ENCODE measurements around the gene MAGED4. TPM values are rescaled to one million over a fixed set of nuclear protein-coding genes. Genes with fewer than 3 reads are reported as not detected.
"Not testable (repeated sequence)": the region's sequence is repeated elsewhere in the genome, so short reads cannot be mapped to it uniquely, and the experiment has no call there.

MAGED4 gene
- polyA plus RNA-seq (2013, experiment 1 of 2), result 74.2 TPM
- polyA plus RNA-seq (2013, experiment 2 of 2), result 61.2 TPM

- H3K4me2 ChIP-seq (ENCODE audit: insufficient read depth, low read length, poor library complexity, severe bottlenecking); H2BK120ac ChIP-seq (ENCODE audit: low read depth, low read length); H3K27me3 ChIP-seq (ENCODE audit: control insufficient read depth in 3 of 3, insufficient read depth in 3 of 3, low read depth in 1 of 3, low read length in 3 of 3); H2BK12ac ChIP-seq (ENCODE audit: low read length); H3K27ac ChIP-seq (replicated peaks; ENCODE audit: low read length); H3K4me1 ChIP-seq (ENCODE audit: control insufficient read depth in 2 of 2, insufficient read depth in 1 of 2, low read depth in 1 of 2, low read length in 2 of 2); H3K4ac ChIP-seq (ENCODE audit: low read length); H3K9me3 ChIP-seq (replicated peaks in 1 of 2; ENCODE audit: control insufficient read depth in 2 of 2, insufficient read depth in 1 of 2, low read depth in 1 of 2, low read length in 2 of 2); H3K18ac ChIP-seq (ENCODE audit: low read length); H4K91ac ChIP-seq (ENCODE audit: low read depth, low read length, poor library complexity); H2BK15ac ChIP-seq (ENCODE audit: low read length); H3K9ac ChIP-seq (ENCODE audit: low read depth, low read length, poor library complexity); H2AK5ac ChIP-seq (ENCODE audit: low read depth, low read length); H3K14ac ChIP-seq (ENCODE audit: low read length); H3K23ac ChIP-seq (ENCODE audit: low read depth, low read length, poor library complexity); H2BK5ac ChIP-seq (ENCODE audit: low read length); H3K36me3 ChIP-seq (replicated peaks in 1 of 2; ENCODE audit: control insufficient read depth in 2 of 2, insufficient read depth in 2 of 2, low read length in 2 of 2); H2AFZ ChIP-seq (ENCODE audit: low read length); DNase-seq (ENCODE audit: low spot score); H3K4me3 ChIP-seq (ENCODE audit: low read length in 2 of 2); H4K8ac ChIP-seq (ENCODE audit: low read depth, low read length); H3K79me1 ChIP-seq (ENCODE audit: low read depth, low read length): not testable (repeated sequence)
- WGBS, 2 donors (ENCODE audit: extremely low coverage in 2 of 2, insufficient read length in 2 of 2, insufficient replicate concordance in 1 of 2), result no CpG with 5 or more reads among the region's 40 CpGs
These were observed at the start of gene MAGED4 for GRCh38 chrX:52184440-52185077. Gene MAGED4 (plus strand): TSS chrX:52184888. CDS start chrX:52185923, 1,035 bp downstream.

- no peak overlapping the region for H2AK5ac ChIP-seq (ENCODE audit: low read depth, low read length)
- no peaks in the 10 kb centered on the region for H3K36me3 ChIP-seq (replicated peaks in 1 of 2; ENCODE audit: control insufficient read depth in 2 of 2, insufficient read depth in 2 of 2, low read length in 2 of 2)
- no peak overlapping the region for H3K4ac ChIP-seq (ENCODE audit: low read length)
- no peak overlapping the region for H2BK5ac ChIP-seq (ENCODE audit: low read length)
- H2AFZ ChIP-seq (ENCODE audit: low read length), result no peak overlapping the region
- no peak overlapping the region for H4K8ac ChIP-seq (ENCODE audit: low read depth, low read length)
- H3K4me2 ChIP-seq (ENCODE audit: insufficient read depth, low read length, poor library complexity, severe bottlenecking), result no peak overlapping the region
- H3K14ac ChIP-seq (ENCODE audit: low read length), result no peak overlapping the region
- no peak overlapping the region for H2BK15ac ChIP-seq (ENCODE audit: low read length)
- DNase-seq (ENCODE audit: low spot score), result no peak
- no peak overlapping the region for H3K9ac ChIP-seq (ENCODE audit: low read depth, low read length, poor library complexity)
- H3K4me3 ChIP-seq (ENCODE audit: low read length in 2 of 2), result no peak overlapping the region
- H3K79me1 ChIP-seq (ENCODE audit: low read depth, low read length), result no peaks in the 10 kb centered on the region
- no peak overlapping the region for H3K27ac ChIP-seq (replicated peaks; ENCODE audit: low read length)
- H3K27me3 ChIP-seq (ENCODE audit: control insufficient read depth in 3 of 3, insufficient read depth in 3 of 3, low read depth in 1 of 3, low read length in 3 of 3), result no peaks in the 10 kb centered on the region
- H3K23ac ChIP-seq (ENCODE audit: low read depth, low read length, poor library complexity), result no peak overlapping the region
- no peak overlapping the region for H4K91ac ChIP-seq (ENCODE audit: low read depth, low read length, poor library complexity)
- H2BK12ac ChIP-seq (ENCODE audit: low read length), result no peak overlapping the region
- WGBS, 2 donors (ENCODE audit: extremely low coverage in 2 of 2, insufficient read length in 2 of 2, insufficient replicate concordance in 1 of 2), result no CpG with 5 or more reads among the region's 2 CpGs
- no peak overlapping the region for H3K18ac ChIP-seq (ENCODE audit: low read length)
- no peak overlapping the region for H2BK120ac ChIP-seq (ENCODE audit: low read depth, low read length)
- no peaks in the 10 kb centered on the region for H3K9me3 ChIP-seq (replicated peaks in 1 of 2; ENCODE audit: control insufficient read depth in 2 of 2, insufficient read depth in 1 of 2, low read depth in 1 of 2, low read length in 2 of 2)
- H3K4me1 ChIP-seq (ENCODE audit: control insufficient read depth in 2 of 2, insufficient read depth in 1 of 2, low read depth in 1 of 2, low read length in 2 of 2), result no peaks in the 10 kb centered on the region
These were observed 45.7 kb upstream of the MAGED4 start for GRCh38 chrX:52138830-52139544.

- no peaks in the 10 kb centered on the region for H3K36me3 ChIP-seq (replicated peaks in 1 of 2; ENCODE audit: control insufficient read depth in 2 of 2, insufficient read depth in 2 of 2, low read length in 2 of 2)
- H2BK15ac ChIP-seq (ENCODE audit: low read length), result no peak overlapping the region
- H3K14ac ChIP-seq (ENCODE audit: low read length), result no peak overlapping the region
- H2AK5ac ChIP-seq (ENCODE audit: low read depth, low read length), result no peak overlapping the region
- no peak overlapping the region for H3K4me3 ChIP-seq (ENCODE audit: low read length in 2 of 2)
- no peaks in the 10 kb centered on the region for H3K27me3 ChIP-seq (ENCODE audit: control insufficient read depth in 3 of 3, insufficient read depth in 3 of 3, low read depth in 1 of 3, low read length in 3 of 3)
- H2BK120ac ChIP-seq (ENCODE audit: low read depth, low read length), result no peak overlapping the region
- H3K9me3 ChIP-seq (replicated peaks in 1 of 2; ENCODE audit: control insufficient read depth in 2 of 2, insufficient read depth in 1 of 2, low read depth in 1 of 2, low read length in 2 of 2), result no peaks in the 10 kb centered on the region
- H4K91ac ChIP-seq (ENCODE audit: low read depth, low read length, poor library complexity), result no peak overlapping the region
- no peak overlapping the region for H2AFZ ChIP-seq (ENCODE audit: low read length)
- no peak overlapping the region for H2BK5ac ChIP-seq (ENCODE audit: low read length)
- DNase-seq (ENCODE audit: low spot score), result no peak
- H3K79me1 ChIP-seq (ENCODE audit: low read depth, low read length), result no peaks in the 10 kb centered on the region
- H3K27ac ChIP-seq (replicated peaks; ENCODE audit: low read length), result no peak overlapping the region
- no peaks in the 10 kb centered on the region for H3K4me1 ChIP-seq (ENCODE audit: control insufficient read depth in 2 of 2, insufficient read depth in 1 of 2, low read depth in 1 of 2, low read length in 2 of 2)
- no peak overlapping the region for H3K4me2 ChIP-seq (ENCODE audit: insufficient read depth, low read length, poor library complexity, severe bottlenecking)
- H3K9ac ChIP-seq (ENCODE audit: low read depth, low read length, poor library complexity), result no peak overlapping the region
- no peak overlapping the region for H2BK12ac ChIP-seq (ENCODE audit: low read length)
- H3K4ac ChIP-seq (ENCODE audit: low read length), result no peak overlapping the region
- H4K8ac ChIP-seq (ENCODE audit: low read depth, low read length), result no peak overlapping the region
- H3K18ac ChIP-seq (ENCODE audit: low read length), result no peak overlapping the region
- no peak overlapping the region for H3K23ac ChIP-seq (ENCODE audit: low read depth, low read length, poor library complexity)
These were observed 45.2 kb upstream of the MAGED4 start for GRCh38 chrX:52139545-52139895.

GRCh38 chrX:52140020-52140419 lies 44.7 kb upstream of the MAGED4 start:
- Histone ChIP-seq H2AFZ (ENCODE audit: low read length) (no peak overlapping the region), H3K36me3 (replicated peaks in 1 of 2; ENCODE audit: control insufficient read depth in 2 of 2, insufficient read depth in 2 of 2, low read length in 2 of 2) (no peaks in the 10 kb centered on the region), H3K14ac (ENCODE audit: low read length) (no peak overlapping the region), H2BK5ac (ENCODE audit: low read length) (no peak overlapping the region), H3K18ac (ENCODE audit: low read length) (no peak overlapping the region), H3K9me3 (replicated peaks in 1 of 2; ENCODE audit: control insufficient read depth in 2 of 2, insufficient read depth in 1 of 2, low read depth in 1 of 2, low read length in 2 of 2) (no peaks in the 10 kb centered on the region), H2BK15ac (ENCODE audit: low read length) (no peak overlapping the region), H3K4me2 (ENCODE audit: insufficient read depth, low read length, poor library complexity, severe bottlenecking) (no peak overlapping the region), H3K9ac (ENCODE audit: low read depth, low read length, poor library complexity) (no peak overlapping the region), H3K4me3 (ENCODE audit: low read length in 2 of 2) (no peak overlapping the region), H4K91ac (ENCODE audit: low read depth, low read length, poor library complexity) (no peak overlapping the region), H2AK5ac (ENCODE audit: low read depth, low read length) (no peak overlapping the region), H3K4me1 (ENCODE audit: control insufficient read depth in 2 of 2, insufficient read depth in 1 of 2, low read depth in 1 of 2, low read length in 2 of 2) (no peaks in the 10 kb centered on the region), H4K8ac (ENCODE audit: low read depth, low read length) (no peak overlapping the region), H2BK12ac (ENCODE audit: low read length) (no peak overlapping the region), H3K79me1 (ENCODE audit: low read depth, low read length) (no peaks in the 10 kb centered on the region), H2BK120ac (ENCODE audit: low read depth, low read length) (no peak overlapping the region), H3K27ac (replicated peaks; ENCODE audit: low read length) (no peak overlapping the region), H3K23ac (ENCODE audit: low read depth, low read length, poor library complexity) (no peak overlapping the region), H3K27me3 (ENCODE audit: control insufficient read depth in 3 of 3, insufficient read depth in 3 of 3, low read depth in 1 of 3, low read length in 3 of 3) (no peaks in the 10 kb centered on the region), H3K4ac (ENCODE audit: low read length) (no peak overlapping the region)
- DNase-seq (ENCODE audit: low spot score), result no peak
- WGBS, 2 donors (ENCODE audit: extremely low coverage in 2 of 2, insufficient read length in 2 of 2, insufficient replicate concordance in 1 of 2), result no CpG with 5 or more reads among the region's 1 CpG
